BLaER1 treated with 17β-estradiol and CSF1 and Interleukin-3, amounts not matched to agents 10 nM and 100 nM (cell line): Measurements from ENCODE around the gene FCAMR.

Source experiments
- H3K27ac ChIP-seq, 11 experiments: shearing (Covaris generic); formaldehyde crosslinking; 2 replicates each; pipeline ENCODE4 v1.8.1; 2022
- H3K27me3 ChIP-seq, 11 experiments: shearing (Covaris generic); formaldehyde crosslinking; 2 replicates each; pipeline ENCODE4 v1.8.1; 2022
- H3K36me3 ChIP-seq, 11 experiments: shearing (Covaris generic); formaldehyde crosslinking; 2 replicates each; pipeline ENCODE4 v1.8.1; 2022
- H3K4me1 ChIP-seq, 10 experiments: shearing (Covaris generic); formaldehyde crosslinking; 2 replicates each; pipeline ENCODE4 v1.8.1; 2022
- H3K4me2 ChIP-seq, 11 experiments: shearing (Covaris generic); formaldehyde crosslinking; 2 replicates each; pipeline ENCODE4 v1.8.1; 2022
- H3K4me3 ChIP-seq, 10 experiments: shearing (Covaris generic); formaldehyde crosslinking; 2 replicates each; pipeline ENCODE4 v1.8.1; 2022
- H3K9ac ChIP-seq, 11 experiments: shearing (Covaris generic); formaldehyde crosslinking; 2 replicates each; pipeline ENCODE4 v1.8.1; 2022
- H3K9me3 ChIP-seq, 11 experiments: shearing (Covaris generic); formaldehyde crosslinking; replicated peaks in 1 of 11; 2 replicates each; pipeline ENCODE4 v1.8.1; 2022
- H4K20me1 ChIP-seq, 11 experiments: shearing (Covaris generic); formaldehyde crosslinking; 2 replicates each; pipeline ENCODE4 v1.8.1; 2022
- Cebpa-rat ChIP-seq, 11 experiments: shearing (Covaris generic); IDR thresholded peaks; 2 replicates each; pipeline ENCODE4 v1.8.1; 2022

FCAMR gene

GRCh38 chr1:206979379-206980043, 9.3 kb upstream of the FCAMR start:
- Histone ChIP-seq H4K20me1 (no peaks in the 10 kb centered on the region), H3K4me1 (peaks cover 15 to 23% (median 18%) of the 10 kb centered on the region in 10 experiments), H3K27me3 (no peaks in the 10 kb centered on the region), H3K27ac (peak overlapping the region in 6 of 11 experiments; percentile 1 to 23 (median 17); a peak in 6 of 22 replicates), H3K4me2 (peak overlapping the region; percentile 41 to 71 (median 51)), H3K9me3 (no peaks in the 10 kb centered on the region), H3K9ac (peak overlapping the region in 8 of 11 experiments; percentile 1 to 38 (median 24); a peak in 9 of 22 replicates), H3K36me3 (no peaks in the 10 kb centered on the region), H3K4me3 (no peak overlapping the region)
- no peak for TF ChIP-seq Cebpa-rat (IDR thresholded peaks at IDR 0.05)

- Histone ChIP-seq H3K9ac (no peak overlapping the region), H3K27ac (no peak overlapping the region), H4K20me1 (no peaks in the 10 kb centered on the region), H3K4me2 (no peak overlapping the region), H3K36me3 (no peaks in the 10 kb centered on the region), H3K9me3 (no peaks in the 10 kb centered on the region), H3K4me1 (peaks cover 15 to 23% (median 18%) of the 10 kb centered on the region in 10 experiments), H3K4me3 (no peak overlapping the region), H3K27me3 (no peaks in the 10 kb centered on the region)
- no peak for TF ChIP-seq Cebpa-rat (IDR thresholded peaks at IDR 0.05)
These were observed 8.0 kb upstream of the FCAMR start for GRCh38 chr1:206978259-206978658.

GRCh38 chr1:206975306-206975705, 5.0 kb upstream of the FCAMR start:
- H3K36me3 ChIP-seq, result no peaks in the 10 kb centered on the region
- no peak overlapping the region for H3K4me2 ChIP-seq
- no peaks in the 10 kb centered on the region for H3K27me3 ChIP-seq
- H3K4me1 ChIP-seq, result peaks cover 10 to 35% (median 24%) of the 10 kb centered on the region in 10 experiments
- H3K4me3 ChIP-seq, result no peak overlapping the region
- H3K27ac ChIP-seq, result no peak overlapping the region
- no peak for TF ChIP-seq Cebpa-rat (IDR thresholded peaks at IDR 0.05)
- H3K9me3 ChIP-seq, result no peaks in the 10 kb centered on the region
- H4K20me1 ChIP-seq, result no peaks in the 10 kb centered on the region
- no peak overlapping the region for H3K9ac ChIP-seq

GRCh38 chr1:206974140-206974539, 3.9 kb upstream of the FCAMR start:
- Histone ChIP-seq H3K9me3 (no peaks in the 10 kb centered on the region), H4K20me1 (no peaks in the 10 kb centered on the region), H3K4me1 (peaks cover 0 to 35% (median 24%) of the 10 kb centered on the region in 10 experiments; a peak in 15 of 20 replicates), H3K9ac (no peak overlapping the region), H3K36me3 (no peaks in the 10 kb centered on the region), H3K4me3 (no peak overlapping the region), H3K27ac (no peak overlapping the region), H3K27me3 (no peaks in the 10 kb centered on the region), H3K4me2 (no peak overlapping the region)
- no peak for TF ChIP-seq Cebpa-rat (IDR thresholded peaks at IDR 0.05)

GRCh38 chr1:206972728-206973127, 2.5 kb upstream of the FCAMR start:
- no peaks in the 10 kb centered on the region for H3K36me3 ChIP-seq
- no peak overlapping the region for H3K27ac ChIP-seq
- no peaks in the 10 kb centered on the region for H3K27me3 ChIP-seq
- no peak overlapping the region for H3K4me2 ChIP-seq
- H3K9ac ChIP-seq, result no peak overlapping the region
- H3K4me1 ChIP-seq, result peaks cover 7 to 48% (median 39%) of the 10 kb centered on the region in 10 experiments
- H3K9me3 ChIP-seq, result no peaks in the 10 kb centered on the region
- no peaks in the 10 kb centered on the region for H4K20me1 ChIP-seq
- no peak for TF ChIP-seq Cebpa-rat (IDR thresholded peaks at IDR 0.05)
- H3K4me3 ChIP-seq, result no peak overlapping the region

- H3K27me3 ChIP-seq, result no peaks in the 10 kb centered on the region
- peaks cover 18 to 64% (median 54%) of the 10 kb centered on the region in 10 experiments for H3K4me1 ChIP-seq
- TF ChIP-seq Cebpa-rat (IDR thresholded peaks at IDR 0.05), result 0 out of 22 replicates have a peak, but pooled peaks of 1 of the 11 experiments have one; percentile 27
- H3K27ac ChIP-seq, result peak overlapping the region in 6 of 11 experiments; percentile 1 to 94 (median 85); a peak in 10 of 22 replicates
- H3K9me3 ChIP-seq, result no peaks in the 10 kb centered on the region
- H3K36me3 ChIP-seq, result no peaks in the 10 kb centered on the region
- H3K9ac ChIP-seq, result peak overlapping the region in 2 of 11 experiments; percentile 27 to 31; a peak in 3 of 22 replicates
- H3K4me2 ChIP-seq, result peak overlapping the region; percentile 3 to 95 (median 79); a peak in 20 of 22 replicates
- H4K20me1 ChIP-seq, result no peaks in the 10 kb centered on the region
- H3K4me3 ChIP-seq, result peak overlapping the region in 1 of 10 experiments; percentile 35; a peak in 1 of 20 replicates
These were observed 882 bp upstream of the FCAMR start for GRCh38 chr1:206971029-206971655.

GRCh38 chr1:206969090-206969489, 1.2 kb downstream of the FCAMR start:
- Histone ChIP-seq H3K4me2 (peak overlapping the region in 7 of 11 experiments; percentile 79 to 95 (median 88); a peak in 14 of 22 replicates), H3K27ac (peak overlapping the region in 8 of 11 experiments; percentile 65 to 94 (median 88); a peak in 14 of 22 replicates), H3K27me3 (no peaks in the 10 kb centered on the region), H3K4me3 (no peak overlapping the region; a peak in 3 of 20 replicates), H4K20me1 (no peaks in the 10 kb centered on the region), H3K9me3 (no peaks in the 10 kb centered on the region), H3K4me1 (peaks cover 19 to 84% (median 69%) of the 10 kb centered on the region in 10 experiments), H3K9ac (peak overlapping the region in 1 of 11 experiments; percentile 74; a peak in 2 of 22 replicates), H3K36me3 (no peaks in the 10 kb centered on the region)
- no peak for TF ChIP-seq Cebpa-rat (IDR thresholded peaks at IDR 0.05)

GRCh38 chr1:206967096-206967849, 3.0 kb downstream of the FCAMR start:
- no peaks in the 10 kb centered on the region for H3K27me3 ChIP-seq
- peak overlapping the region in 10 of 11 experiments; percentile 6 to 94 (median 85); a peak in 20 of 22 replicates for H3K27ac ChIP-seq
- H3K9me3 ChIP-seq, result no peaks in the 10 kb centered on the region
- no peaks in the 10 kb centered on the region for H4K20me1 ChIP-seq
- H3K4me3 ChIP-seq, result peak overlapping the region in 7 of 10 experiments; percentile 10 to 45 (median 27); a peak in 7 of 20 replicates
- no peaks in the 10 kb centered on the region for H3K36me3 ChIP-seq
- peak in 9 of 11 experiments; percentile 36 to 95 (median 77); a peak in 15 of 22 replicates for TF ChIP-seq Cebpa-rat (IDR thresholded peaks at IDR 0.05)
- H3K4me2 ChIP-seq, result peak overlapping the region; percentile 78 to 95 (median 80)
- H3K9ac ChIP-seq, result peak overlapping the region in 10 of 11 experiments; percentile 5 to 81 (median 67); a peak in 16 of 22 replicates
- peaks cover 29 to 98% (median 87%) of the 10 kb centered on the region in 10 experiments for H3K4me1 ChIP-seq
